Measurements from ENCODE around the gene MFAP3L.
"Not testable (repeated sequence)": the region's sequence is repeated elsewhere in the genome, so short reads cannot be mapped to it uniquely, and the experiment has no call there.

The MFAP3L gene

GRCh38 chr4:170026253-170027021 lies at the start of gene MFAP3L:
Gene MFAP3L, minus strand, starts transcription at chr4:170026395. Its CDS starts 20,518 bp downstream, at chr4:170005877.
- DNase-seq (ENCODE audit: low spot score) = no peak

- DNase-seq (ENCODE audit: low spot score) = no peak
These were observed 45.0 kb upstream of the MFAP3L start for GRCh38 chr4:170071196-170071595.

GRCh38 chr4:170068438-170069128 lies 42.4 kb upstream of the MFAP3L start:
- DNase-seq (ENCODE audit: low spot score) = no peak

- DNase-seq (ENCODE audit: low spot score) = no peak
These were observed 33.2 kb upstream of the MFAP3L start for GRCh38 chr4:170059421-170059820.

- DNase-seq (ENCODE audit: low spot score) = no peak
These were observed 32.6 kb upstream of the MFAP3L start for GRCh38 chr4:170058826-170059225.

- DNase-seq (ENCODE audit: low spot score) = no peak
These were observed 31.7 kb upstream of the MFAP3L start for GRCh38 chr4:170057866-170058265.

- no peak for DNase-seq (ENCODE audit: low spot score)
These were observed 26.7 kb upstream of the MFAP3L start for GRCh38 chr4:170052919-170053318.

- DNase-seq (ENCODE audit: low spot score) = no peak
These were observed 25.2 kb upstream of the MFAP3L start for GRCh38 chr4:170051402-170051801.

GRCh38 chr4:170049766-170050165 lies 23.6 kb upstream of the MFAP3L start:
- no peak for DNase-seq (ENCODE audit: low spot score)

- peak; percentile 75 for DNase-seq (ENCODE audit: low spot score)
These were observed 21.7 kb upstream of the MFAP3L start for GRCh38 chr4:170047771-170048354.

GRCh38 chr4:170046156-170046555 lies 20.0 kb upstream of the MFAP3L start:
- not testable (repeated sequence) for DNase-seq (ENCODE audit: low spot score)

GRCh38 chr4:170040031-170040680 lies 14.0 kb upstream of the MFAP3L start:
- no peak for DNase-seq (ENCODE audit: low spot score)

GRCh38 chr4:170038769-170039168 lies 12.6 kb upstream of the MFAP3L start:
- DNase-seq (ENCODE audit: low spot score) = no peak

GRCh38 chr4:170038232-170038631 lies 12.0 kb upstream of the MFAP3L start:
- DNase-seq (ENCODE audit: low spot score) = no peak

GRCh38 chr4:170037481-170037880 lies 11.3 kb upstream of the MFAP3L start:
- DNase-seq (ENCODE audit: low spot score) = no peak

- no peak for DNase-seq (ENCODE audit: low spot score)
These were observed 9.7 kb upstream of the MFAP3L start for GRCh38 chr4:170035845-170036244.

- no peak for DNase-seq (ENCODE audit: low spot score)
These were observed 9.0 kb upstream of the MFAP3L start for GRCh38 chr4:170035231-170035630.

GRCh38 chr4:170033999-170034398 lies 7.8 kb upstream of the MFAP3L start:
- DNase-seq (ENCODE audit: low spot score) = no peak

- no peak for DNase-seq (ENCODE audit: low spot score)
These were observed 3.9 kb upstream of the MFAP3L start for GRCh38 chr4:170030121-170030520.

GRCh38 chr4:170027181-170027829 lies 1.1 kb upstream of the MFAP3L start:
- DNase-seq (ENCODE audit: low spot score) = peak; percentile 65

- no peak for DNase-seq (ENCODE audit: low spot score)
These were observed 507 bp downstream of the MFAP3L start for GRCh38 chr4:170025523-170026252.
